GM18502 (cell line): Measurements from ENCODE around the gene DDAH2.
"Not testable (repeated sequence)": the region's sequence is repeated elsewhere in the genome, so short reads cannot be mapped to it uniquely, and the experiment has no call there.

Source experiments
- ATAC-seq: cut with Tn5 transposase; IDR thresholded peaks from one replicate; pipeline ENCODE4 v1.9.1; 2021; ENCODE audit warnings: mild to moderate bottlenecking; ENCODE audit not compliant: unreplicated experiment, poor library complexity

DDAH2 gene

DNA sequence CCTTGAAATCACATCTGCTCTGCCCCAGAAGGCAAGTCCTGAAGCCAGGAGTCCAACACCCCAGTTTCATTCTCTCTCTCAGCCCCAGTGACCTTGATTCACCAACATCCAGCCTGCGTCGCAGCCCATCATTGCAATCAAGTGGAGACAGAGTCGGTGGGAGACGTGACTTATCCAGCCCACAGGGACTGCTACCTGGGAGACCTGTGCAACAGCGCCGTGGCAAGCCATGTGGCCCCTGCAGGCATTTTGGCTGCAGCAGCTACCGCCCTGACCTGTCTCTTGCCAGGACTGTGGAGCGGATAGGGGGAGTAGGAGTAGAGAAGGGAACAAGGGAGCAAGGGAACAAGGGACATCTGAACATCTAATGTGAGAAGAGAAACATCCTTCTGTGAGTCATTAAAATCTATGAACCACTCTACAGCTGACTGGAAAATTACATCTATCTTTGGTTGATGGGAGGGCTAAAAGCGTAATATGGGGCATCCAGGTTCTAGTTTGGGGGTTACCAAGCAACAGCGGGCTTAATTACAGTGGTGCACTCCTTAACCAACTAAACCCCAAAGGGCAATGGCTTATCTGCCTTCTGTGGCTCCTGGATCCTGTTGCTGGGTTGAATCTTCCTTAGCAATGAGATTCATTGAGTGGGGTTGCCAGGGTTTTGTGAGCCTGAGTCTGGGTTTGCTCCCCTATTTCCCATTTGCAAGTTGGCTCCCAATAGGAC is 11.4 kb downstream of the DDAH2 start:
- no peak for ATAC-seq

DNA sequence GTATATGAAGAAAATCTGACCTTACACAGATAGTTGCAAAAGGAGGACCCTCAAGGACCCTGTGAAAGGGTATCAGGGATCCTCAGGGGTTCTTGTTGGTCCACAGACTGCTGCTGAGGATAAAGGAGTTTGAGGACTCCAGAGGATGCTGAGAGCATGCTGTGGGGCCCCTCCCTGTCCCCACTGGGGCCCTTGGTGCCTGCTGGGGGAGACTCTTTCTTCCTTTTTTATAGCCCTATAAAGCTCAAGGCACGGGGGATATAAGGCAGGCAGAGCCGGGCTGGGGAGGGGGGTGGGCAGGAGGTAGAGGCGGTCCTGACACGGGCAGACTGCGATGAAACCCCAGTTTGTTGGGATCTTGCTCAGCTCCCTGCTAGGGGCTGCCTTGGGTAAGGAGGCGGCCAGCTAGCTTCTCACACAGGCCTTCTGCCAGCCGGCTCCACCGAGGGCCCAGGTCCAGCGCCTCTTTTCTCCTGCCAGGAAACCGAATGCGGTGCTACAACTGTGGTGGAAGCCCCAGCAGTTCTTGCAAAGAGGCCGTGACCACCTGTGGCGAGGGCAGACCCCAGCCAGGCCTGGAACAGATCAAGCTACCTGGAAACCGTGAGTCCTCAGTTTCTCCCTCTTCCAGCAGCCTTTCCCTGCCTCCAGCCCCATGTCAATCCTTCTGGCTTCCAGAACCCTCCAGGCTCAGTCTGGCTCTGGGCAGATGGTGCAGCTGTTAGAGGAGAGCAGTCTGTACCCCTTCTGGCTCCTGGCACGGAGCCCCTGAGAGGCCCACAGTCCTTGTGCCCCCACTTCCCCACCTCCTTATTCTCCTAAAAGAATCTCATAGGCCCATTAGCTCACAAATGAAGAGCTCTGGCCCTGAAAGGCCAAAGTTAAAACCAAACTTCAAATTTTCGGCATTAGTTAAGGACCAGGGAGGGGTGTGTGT is 13.8 kb downstream of the DDAH2 start, which contains the start of gene LY6G6D:
TSS of gene LY6G6D (plus strand) at position 327 of the 937 bp plus-strand sequence. CDS start at position 335, 8 bp downstream.
- ATAC-seq: no peak

DNA sequence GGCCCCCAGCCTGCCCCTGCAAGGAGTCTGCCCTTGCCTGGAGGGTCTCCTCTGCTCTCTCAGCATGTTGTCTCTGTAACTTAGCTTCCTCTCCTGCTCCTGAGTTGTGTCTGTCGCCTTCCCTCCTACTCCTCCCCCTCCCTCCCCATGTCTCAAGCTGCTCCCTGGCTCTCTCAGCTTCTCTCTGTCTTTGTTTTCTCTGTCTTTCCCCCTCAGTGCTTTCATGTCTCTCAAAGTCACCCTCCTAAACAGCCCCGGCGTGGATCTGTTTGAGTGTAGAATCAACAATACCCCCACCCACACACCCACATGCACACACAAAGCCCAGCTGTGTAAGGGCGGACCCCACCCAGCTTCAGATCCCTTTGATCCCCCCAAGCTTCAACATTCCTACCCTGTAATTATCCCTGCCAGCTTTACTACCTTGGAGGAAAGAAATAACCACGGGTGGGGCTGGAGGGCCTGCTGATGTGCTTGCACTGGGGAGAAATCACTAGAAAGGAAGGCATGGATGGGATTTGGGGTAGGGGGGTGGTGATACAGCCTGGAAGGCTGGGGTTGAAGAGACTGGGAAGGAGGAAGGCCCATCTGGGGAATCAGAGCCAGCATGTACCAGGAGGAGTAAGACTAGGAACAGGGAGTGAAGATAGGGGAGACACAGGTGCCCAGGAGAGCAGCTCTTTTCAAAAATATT is 15.0 kb downstream of the DDAH2 start:
- no peak for ATAC-seq

DNA sequence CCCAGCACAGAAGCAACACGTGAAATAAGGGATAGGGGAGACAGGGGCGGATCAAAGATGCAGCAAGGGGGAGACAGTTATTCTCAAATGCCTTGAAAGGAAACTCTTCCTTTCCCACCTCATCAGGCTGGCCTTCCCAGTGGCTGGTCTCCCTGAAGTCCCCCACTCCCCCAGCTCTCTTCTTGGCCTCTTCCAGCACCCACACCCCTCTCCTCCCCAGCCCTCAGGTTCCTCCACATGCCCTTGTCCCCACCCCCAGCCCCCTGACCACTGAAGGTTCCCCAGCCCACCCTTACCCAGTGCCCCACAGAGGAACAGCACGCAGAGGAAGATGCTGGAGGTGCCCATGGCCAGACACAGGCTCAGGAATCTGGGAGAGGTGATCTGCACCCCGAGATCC is 15.6 kb downstream of the DDAH2 start:
- no peak for ATAC-seq

DNA sequence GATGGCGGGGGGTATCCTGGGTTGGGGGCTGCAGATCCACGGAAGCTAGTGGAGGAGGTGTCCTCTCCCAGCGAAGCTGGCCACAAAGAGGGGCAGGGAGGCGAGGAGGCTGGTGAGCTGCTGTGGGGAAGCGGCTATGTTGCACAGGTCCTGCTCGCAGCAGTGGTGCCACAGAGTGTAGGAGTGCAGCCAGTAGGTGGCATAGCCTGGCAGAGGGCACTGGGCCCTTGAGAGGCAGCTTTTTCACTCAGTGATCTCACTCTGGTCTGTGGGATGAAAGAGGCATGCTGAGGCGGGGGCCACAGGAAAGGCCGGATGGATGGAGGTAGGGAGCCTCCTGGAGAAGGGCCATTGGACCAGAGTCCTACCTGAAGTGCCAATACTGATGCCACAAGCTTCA is 16.8 kb downstream of the DDAH2 start:
- no peak for ATAC-seq

DNA sequence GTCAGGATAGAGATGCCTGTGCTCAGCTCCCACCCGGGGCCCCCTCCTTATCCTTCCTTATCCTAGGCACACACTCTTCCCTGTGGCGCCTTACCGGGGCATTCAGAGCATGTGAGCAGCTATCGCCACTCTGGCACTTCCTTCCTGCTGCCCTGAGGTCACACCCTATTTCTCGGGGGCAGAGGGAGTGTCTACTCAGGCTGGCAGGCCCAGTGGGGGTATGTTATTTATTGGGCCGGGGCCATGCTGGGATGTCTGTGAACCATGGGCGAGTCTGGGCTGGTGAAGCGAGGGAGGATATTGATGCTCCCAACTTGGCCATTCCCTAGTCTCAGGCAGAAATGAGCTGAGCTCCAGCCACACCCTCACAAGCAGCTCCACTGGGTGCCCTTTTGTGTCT is 17.9 kb downstream of the DDAH2 start:
- no peak for ATAC-seq

DNA sequence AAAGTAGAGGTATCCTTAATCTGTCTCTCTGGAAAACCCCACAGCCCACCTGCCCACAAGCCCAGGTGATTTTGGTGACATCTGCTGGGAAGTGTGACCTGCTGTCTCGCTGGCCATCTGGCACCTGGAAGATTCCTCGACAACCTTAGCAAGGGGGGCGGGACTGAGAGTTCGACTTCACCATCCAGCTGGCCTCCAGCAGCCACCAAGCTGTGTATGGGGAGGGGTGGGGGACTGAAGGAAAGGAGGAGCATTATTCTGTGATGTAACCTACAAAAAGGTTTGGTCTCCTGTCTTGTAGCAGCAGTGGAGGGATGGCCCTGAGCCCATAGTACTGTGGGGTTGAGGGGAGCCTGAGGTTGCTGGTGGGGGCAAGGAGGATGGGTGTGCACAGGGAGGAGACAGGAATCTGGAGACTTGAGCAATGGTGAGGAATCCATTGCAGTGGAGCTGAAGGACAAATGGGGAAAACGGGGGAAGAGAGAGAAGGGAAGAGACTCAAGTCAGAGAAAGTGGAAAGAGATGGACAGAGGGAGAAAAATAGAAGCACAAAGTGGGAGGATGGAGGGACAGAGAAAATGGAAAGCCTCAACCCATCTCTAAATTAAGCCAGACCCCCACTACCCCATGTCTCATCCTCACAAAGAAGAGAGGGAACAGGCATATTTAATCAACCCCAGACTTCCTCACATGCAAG is 18.4 kb downstream of the DDAH2 start:
- no peak for ATAC-seq

DNA sequence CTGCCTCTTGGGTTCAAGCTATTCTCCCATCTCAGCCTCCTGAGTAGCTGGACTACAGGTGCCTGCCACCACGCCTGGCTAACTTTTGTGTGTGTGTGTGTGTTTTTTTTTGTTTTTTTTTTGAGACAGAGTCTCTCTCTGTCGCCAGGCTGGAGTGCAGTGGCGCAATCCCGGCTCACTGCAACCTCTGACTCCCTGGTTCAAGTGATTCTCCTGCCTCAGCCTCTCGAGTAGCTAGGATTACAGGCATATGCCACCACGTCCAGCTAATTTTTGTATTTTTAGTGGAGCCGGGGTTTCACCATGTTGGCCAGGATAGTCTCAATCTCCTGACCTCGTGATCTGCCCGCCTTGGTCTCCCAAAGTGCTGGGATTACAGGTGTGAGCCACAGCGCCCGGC is 19.9 kb downstream of the DDAH2 start:
- not testable (repeated sequence) for ATAC-seq

DNA sequence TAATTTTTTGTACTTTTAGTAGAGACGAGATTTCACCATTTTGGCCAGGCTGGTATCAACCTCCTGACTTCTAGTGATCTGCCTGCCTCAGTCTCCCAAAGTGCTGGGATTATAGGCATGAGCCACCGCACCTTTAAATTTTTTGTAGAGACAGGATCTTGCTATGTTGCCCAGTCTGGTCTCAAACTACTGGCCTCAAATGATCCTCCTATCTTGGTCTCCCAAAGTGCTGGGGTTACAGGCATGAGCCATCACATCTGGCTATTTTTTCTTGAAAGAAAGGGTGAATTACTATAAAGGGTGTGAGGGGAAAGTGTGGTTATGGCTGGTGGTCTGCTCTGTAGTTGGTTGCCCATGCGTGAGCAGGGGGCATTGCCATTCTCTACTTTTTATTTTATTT is 20.9 kb downstream of the DDAH2 start:
- no peak for ATAC-seq

DNA sequence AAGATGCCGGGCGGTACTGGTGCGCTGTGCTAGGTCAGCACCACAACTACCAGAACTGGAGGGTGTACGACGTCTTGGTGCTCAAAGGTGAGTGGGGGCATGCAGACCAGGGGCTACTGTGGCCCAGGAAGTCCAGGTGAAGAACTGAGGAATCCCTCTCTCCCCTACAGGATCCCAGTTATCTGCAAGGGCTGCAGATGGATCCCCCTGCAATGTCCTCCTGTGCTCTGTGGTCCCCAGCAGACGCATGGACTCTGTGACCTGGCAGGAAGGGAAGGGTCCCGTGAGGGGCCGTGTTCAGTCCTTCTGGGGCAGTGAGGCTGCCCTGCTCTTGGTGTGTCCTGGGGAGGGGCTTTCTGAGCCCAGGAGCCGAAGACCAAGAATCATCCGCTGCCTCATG is 21.4 kb downstream of the DDAH2 start:
- ATAC-seq: no peak

DNA sequence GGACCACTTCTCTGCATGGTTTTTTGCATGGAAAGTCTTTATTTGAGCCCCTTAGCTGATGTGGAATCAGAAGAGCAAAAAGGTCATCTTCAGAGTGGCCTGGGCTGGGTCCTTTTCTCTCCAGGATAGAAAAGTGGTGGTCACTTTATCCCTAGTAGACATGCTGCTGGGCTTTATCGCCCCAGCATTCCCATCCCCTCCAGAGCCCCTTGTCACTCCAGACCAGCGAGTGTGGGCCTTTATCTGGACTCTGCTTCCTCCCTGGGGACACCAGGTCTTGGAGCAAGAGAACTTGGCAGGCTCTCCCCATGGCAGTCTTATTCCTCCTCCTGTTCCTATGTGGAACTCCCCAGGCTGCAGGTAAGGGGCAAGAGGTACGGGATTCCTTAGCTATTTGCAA is 22.5 kb downstream of the DDAH2 start, which contains the start of gene LY6G6F:
TSS of gene LY6G6F (plus strand) at position 268 of the 400 bp plus-strand sequence. CDS start at position 309, 41 bp downstream.
- no peak for ATAC-seq

DNA sequence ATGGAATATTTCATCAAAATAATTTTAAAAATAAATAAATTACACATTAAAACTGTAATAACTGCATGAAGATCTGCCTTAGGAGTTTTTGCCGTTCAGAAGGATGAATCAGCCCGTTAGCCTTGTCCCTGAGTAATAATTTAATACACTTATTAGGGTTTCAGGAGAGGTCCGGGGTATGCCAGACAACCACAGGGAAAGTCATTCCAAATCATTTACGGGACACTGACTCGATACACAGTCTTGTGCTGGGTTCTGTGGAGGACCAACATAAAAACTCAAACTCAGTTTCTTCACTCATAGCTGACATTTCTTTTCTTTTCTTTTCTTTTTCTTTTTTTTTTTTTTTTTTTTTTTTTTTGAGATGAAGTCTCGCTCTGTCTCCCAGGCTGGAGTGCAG is 23.2 kb downstream of the DDAH2 start:
- ATAC-seq: no peak

DNA sequence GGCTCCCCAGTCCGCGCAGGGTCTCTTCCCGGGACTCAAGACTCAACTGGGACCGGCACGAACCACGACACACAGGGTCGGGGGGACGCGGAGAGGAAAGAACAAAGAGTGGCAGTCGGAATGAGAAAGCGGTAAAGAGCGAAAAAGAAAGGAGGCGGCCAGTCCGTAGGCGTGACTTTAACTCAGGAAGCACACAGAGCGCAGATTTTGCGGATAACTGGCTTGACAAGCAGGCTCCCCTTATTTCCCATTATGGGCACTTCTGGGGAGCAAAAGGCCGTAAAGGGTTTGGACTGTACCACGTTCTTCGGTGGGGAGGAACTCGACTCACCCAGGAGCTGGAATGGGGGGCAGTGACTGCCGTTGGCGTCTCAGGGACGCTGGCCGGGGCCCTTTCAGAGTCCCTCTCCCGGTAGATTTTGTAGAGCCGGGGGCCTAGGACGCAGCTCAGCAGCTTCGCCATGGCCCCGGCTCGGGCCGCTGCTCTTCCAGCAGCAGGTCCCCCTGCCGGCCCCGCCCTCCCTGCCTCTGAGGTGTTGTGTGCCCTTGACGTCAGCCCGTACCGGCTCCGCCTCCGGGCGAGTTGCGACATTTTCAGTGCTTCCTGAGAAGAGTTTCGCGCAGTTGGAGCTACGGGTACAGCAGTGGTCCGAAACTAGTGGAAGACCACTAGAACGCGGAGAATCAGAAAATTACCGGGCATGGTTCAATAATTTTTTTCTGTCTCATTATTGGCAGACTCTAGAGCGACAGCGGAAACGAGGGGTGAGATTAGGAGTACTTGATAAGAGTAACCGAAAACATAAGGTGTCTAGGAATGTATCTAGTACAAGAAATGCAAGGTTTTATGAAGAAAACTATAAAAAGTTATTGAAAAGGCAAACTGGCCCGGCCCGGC is 26.0 kb downstream of the DDAH2 start, which contains the start of gene ABHD16A:
TSS of gene ABHD16A (minus strand) at position 506 of the 898 bp plus-strand sequence. CDS start at position 463, 43 bp downstream.
- peak; percentile 90 for ATAC-seq

DNA sequence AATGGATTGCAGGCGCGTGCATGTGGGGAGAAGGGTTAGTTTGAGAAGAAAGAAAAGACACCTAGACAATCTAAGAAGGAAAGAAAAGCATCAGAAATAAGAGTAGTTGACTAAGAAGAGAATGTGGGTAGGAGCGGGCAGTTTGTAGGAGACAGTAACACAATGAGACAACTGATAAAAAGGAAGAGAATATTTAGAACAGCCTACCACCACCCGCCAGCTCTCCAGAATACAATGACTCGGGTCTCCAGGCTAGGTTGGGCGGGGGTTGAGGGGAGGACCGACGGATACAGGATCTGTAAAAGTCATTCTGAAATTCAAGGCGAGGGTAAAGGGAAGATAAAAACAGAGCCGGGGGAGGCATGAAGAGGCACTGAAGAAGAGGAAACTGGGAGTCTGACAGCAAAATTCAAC is 26.7 kb downstream of the DDAH2 start:
- ATAC-seq: no peak

DNA sequence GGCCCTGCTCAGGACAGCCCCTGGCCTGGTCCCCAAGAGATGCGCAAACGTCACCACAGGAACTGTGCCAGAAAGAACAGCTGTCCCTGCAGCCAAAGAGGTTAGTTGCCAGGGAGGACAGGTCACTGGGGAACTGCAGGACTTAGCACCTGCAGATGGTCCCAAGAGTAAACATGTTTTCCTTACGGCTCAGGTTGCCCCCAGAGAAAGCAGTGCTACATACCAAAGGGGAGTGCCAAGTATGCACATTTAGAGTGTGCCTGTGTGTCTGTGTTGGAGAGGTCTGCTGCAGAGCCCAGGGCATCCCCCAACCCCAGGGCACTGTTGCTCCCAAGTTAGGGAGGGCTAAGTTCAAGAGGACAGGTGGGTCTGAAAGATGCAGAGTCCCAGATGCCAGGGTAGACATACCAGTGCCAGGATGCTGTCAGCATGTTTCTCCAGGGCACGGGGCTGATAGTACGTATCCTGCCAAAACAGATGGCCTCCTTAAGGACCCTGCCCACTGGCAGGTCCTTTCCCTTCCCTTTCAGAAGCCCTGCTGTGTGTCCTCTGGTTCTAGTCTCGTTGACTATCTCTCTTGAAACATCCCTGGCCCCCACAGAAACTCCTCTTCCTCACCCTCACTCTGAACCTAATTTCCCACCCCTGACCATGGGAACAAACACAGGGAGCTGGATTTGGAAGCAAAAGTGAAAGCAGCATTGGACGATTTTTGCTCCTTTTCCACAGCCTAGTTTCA is 27.3 kb downstream of the DDAH2 start:
- no peak for ATAC-seq

DNA sequence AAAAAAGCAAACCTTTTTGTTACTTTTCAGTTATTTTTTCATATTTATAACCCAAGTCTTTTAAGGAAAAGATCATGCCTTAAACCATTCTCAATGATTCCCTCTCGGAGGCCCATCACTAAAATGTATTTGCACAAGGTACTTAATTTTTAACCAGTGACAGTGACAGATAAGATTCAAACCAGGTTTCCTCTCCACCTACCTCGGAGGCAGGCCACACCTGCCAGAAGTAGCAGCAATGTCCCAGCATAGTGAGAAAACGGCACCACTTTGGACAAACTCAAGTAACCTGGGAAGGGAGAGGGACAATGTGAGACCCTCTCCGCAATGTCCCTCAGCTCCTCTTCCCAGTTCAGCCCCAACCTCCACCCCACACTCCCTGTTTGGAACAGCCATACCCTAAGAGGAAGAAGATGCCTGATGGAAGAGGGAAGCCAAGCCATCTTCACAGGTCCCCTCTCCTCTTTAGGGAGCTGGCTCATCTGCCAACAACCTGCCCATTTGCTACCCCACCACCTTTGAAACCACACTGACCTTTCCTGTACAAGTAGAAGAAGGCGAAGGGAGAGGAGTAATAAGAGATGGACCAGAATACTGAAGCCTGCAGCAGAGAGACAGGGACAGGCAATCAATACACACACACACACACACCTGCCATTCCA is 28.2 kb downstream of the DDAH2 start:
- no peak for ATAC-seq

DNA sequence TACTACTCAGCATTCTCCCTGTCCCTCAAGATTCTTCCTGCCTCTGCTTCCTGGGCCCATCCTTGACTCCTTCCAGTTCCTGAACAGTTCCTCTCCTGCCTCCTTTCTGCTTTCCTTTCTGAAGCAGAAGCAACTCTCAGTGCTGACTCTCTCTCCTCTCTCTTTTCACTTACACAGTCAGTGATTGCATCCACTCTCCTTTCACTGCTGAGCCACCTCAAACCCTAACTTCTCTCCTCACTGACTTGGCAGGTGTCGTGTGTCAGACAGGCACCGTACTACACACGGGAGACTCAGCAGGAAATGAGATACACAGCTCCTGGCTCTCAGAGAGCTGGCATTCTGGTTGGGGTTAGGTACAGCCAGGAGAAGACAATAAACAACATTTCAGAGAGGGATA is 31.5 kb downstream of the DDAH2 start:
- ATAC-seq: no peak

DNA sequence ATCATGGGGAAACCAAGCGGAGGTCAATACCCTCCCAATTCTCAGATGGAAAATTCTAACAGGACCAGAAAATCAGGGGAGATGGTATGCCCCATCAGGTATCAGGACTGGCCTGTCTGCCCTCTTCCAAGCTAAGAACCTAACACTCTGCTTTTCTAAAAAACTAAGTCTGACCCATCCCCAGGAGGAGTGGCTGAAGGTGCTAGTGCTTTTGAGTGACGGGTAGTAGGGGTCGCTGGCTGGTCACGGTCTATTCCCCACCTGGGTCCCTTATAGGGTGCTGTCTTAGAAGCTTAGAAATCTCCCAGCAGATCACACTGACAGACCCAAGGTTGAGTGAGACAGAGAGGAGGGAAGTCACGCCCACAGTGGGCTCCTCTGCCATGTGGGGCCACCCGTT is 35.6 kb downstream of the DDAH2 start:
- ATAC-seq: no peak
